ENCODE measurements around the gene EZR.

EZR gene

GRCh38 chr6:158725704-158726103, 93.5 kb downstream of the EZR start:
- no peak for DNase-seq (ENCODE audit: low read depth)

- no peak for DNase-seq (ENCODE audit: low read depth)
These were observed 96.9 kb downstream of the EZR start for GRCh38 chr6:158722176-158722729.

- DNase-seq (ENCODE audit: low read depth) = no peak
These were observed 100.6 kb downstream of the EZR start for GRCh38 chr6:158718461-158719046.

- DNase-seq (ENCODE audit: low read depth) = no peak
These were observed 101.5 kb downstream of the EZR start for GRCh38 chr6:158717341-158718330.

All from activated T-cell treated with anti-CD3 and anti-CD28 coated beads for 24 hours (primary cell).